ENCODE data around the gene QSER1.

QSER1 gene

DNA sequence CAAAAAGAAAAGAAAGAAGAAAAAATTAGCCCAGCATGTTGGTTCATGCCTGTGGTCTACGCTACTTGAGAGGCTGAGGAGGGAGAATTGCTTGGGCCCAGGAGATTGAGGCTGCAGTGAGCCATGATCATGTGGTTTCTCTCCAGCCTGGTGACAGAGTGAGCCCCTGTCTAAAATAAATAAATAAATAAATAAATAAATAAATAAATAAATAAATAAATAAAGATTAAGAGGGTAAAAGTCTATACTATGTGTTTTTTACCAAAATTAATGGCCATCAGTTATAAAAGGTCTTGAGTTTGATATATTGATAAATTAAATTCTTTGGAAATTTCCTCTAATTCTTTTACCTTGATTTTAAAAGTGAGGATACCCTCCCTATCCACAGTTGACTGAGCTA is 97.9 kb downstream of the QSER1 start:
- TF ChIP-seq, protein P1, sequence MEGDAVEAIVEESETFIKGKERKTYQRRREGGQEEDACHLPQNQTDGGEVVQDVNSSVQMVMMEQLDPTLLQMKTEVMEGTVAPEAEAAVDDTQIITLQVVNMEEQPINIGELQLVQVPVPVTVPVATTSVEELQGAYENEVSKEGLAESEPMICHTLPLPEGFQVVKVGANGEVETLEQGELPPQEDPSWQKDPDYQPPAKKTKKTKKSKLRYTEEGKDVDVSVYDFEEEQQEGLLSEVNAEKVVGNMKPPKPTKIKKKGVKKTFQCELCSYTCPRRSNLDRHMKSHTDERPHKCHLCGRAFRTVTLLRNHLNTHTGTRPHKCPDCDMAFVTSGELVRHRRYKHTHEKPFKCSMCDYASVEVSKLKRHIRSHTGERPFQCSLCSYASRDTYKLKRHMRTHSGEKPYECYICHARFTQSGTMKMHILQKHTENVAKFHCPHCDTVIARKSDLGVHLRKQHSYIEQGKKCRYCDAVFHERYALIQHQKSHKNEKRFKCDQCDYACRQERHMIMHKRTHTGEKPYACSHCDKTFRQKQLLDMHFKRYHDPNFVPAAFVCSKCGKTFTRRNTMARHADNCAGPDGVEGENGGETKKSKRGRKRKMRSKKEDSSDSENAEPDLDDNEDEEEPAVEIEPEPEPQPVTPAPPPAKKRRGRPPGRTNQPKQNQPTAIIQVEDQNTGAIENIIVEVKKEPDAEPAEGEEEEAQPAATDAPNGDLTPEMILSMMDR (IDR thresholded peaks at IDR 0.05; ENCODE audit: control insufficient read depth, extremely low read depth, insufficient read depth), result no peak
- no peak for DNase-seq (ENCODE audit: low read depth)
- H3K4me3 ChIP-seq (ENCODE audit: low read depth, low read length), result no peak overlapping the region

DNA sequence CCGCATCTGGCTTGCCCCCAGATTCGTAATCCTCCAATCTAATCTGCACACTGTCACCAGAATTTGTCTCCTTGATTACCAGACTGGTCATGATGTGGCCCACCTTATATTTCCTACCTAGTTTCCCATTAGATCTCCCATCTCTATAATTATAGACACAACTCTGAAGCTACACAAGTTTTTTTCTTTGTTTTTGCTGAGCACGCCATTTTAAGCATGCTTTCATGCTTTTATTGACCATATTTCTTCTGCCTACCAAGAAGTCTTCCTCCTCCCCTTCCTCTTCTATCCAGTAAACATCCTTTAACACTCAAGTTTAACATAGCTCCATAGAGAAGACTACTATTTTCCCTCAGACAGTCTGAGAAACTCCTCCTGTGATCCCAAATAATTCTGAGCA is 98.8 kb downstream of the QSER1 start:
- TF ChIP-seq, protein P1 (IDR thresholded peaks at IDR 0.05; ENCODE audit: control insufficient read depth, extremely low read depth, insufficient read depth), result no peak
- DNase-seq (ENCODE audit: low read depth), result no peak
- H3K4me3 ChIP-seq (ENCODE audit: low read depth, low read length), result no peak overlapping the region

DNA sequence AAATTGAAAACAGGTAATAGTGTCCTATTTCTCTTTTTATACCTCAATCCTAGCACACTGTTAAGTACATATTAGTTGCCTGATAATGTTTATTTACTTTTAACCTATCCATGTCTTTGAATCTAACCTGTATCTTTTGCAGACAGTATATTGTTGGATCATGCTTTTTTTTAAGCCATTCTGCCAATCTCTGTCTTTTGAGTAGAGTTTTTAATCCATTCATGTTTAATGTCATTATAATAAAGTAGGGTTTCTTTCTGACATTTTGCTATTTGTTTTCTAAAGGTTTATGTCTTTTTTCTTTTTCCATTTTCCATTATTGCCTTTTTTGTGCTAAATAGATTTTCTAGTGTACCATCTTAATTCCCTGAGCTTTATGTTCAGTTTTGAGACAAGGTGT is 99.3 kb downstream of the QSER1 start:
- H3K4me3 ChIP-seq (ENCODE audit: low read depth, low read length), result no peak overlapping the region
- DNase-seq (ENCODE audit: low read depth), result no peak
- TF ChIP-seq, protein P1 (IDR thresholded peaks at IDR 0.05; ENCODE audit: control insufficient read depth, extremely low read depth, insufficient read depth), result no peak

DNA sequence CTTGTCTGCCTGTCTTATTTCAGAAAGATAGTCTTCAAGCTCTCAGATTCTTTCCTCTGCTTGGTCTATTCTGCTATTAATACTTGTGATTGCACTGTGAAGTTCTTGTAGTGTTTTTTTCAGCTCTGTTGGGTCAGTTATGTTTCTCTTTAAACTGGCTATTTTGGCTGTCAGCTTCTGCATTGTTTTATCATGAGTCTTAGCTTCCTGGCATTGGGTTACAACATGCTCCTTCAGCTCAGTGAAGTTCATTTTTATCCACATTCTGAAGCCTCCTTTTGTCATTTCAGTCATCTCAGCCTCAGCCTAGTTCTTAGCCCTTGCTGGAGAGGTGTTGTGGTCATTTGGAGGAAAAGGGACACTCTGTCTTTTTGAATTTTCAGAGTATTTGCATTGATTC is 107.6 kb downstream of the QSER1 start:
- H3K4me3 ChIP-seq (ENCODE audit: low read depth, low read length), result no peak overlapping the region
- DNase-seq (ENCODE audit: low read depth), result no peak
- TF ChIP-seq, protein P1 (IDR thresholded peaks at IDR 0.05; ENCODE audit: control insufficient read depth, extremely low read depth, insufficient read depth), result no peak

DNA sequence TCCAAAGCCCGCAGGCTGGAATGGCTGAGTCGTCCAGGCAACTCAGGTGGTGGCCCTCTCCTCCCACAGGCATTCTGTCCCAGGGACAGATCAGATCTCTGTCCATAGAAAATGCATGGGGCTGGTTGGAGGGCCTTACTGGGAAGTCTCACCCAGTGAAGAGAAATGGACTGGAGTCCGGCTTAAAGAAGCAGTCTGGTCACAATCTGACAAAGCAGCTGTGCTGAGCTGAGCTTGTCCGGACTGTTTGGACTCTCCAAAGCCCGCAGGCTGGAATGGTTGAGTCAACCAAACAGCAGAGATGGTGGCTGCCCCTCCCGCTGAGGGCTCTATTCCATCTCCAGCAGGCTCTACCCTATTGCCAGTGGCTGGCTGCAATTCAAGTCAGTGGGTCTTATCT is 108.7 kb downstream of the QSER1 start:
- no peak for DNase-seq (ENCODE audit: low read depth)
- TF ChIP-seq, protein P1 (IDR thresholded peaks at IDR 0.05; ENCODE audit: control insufficient read depth, extremely low read depth, insufficient read depth), result no peak

DNA sequence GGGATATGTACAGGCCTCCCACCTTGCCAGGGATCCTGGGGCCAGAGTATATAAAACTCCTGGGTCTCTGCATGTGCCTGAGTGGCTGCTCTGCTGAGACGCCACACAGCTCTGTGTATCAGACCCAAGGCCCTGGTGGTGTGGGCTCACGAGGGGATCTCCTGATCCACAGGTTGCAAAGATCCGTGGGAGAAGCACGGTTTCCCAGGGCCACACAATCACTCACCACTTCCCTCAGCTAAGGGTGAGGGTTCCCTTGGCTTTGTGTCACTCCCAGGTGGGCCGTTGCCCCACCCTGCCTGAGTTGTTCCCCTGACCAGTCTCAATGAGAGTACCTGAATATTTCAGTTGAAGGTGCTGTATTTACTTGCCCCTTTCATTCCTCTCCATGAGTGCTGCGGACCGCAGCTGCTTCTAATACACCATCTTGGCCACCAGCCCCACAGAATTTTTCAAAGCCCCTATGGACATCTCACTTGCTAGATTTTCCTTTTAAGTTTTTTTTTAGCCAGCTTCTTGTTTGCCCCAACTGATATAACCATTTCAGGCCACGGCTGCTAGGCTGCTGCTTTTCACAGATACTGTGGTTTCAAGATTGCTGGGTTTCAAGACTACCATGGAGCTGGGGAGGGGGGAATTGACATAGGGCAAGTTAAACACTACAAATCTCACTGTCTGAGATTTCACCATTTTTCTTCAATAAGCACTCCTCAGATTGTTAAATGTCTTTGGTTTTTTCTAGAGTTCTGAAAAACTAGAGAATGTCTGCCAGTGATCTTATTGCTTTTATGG is 109.3 kb downstream of the QSER1 start:
- TF ChIP-seq, protein P1 (IDR thresholded peaks at IDR 0.05; ENCODE audit: control insufficient read depth, extremely low read depth, insufficient read depth), result no peak
- no peak for DNase-seq (ENCODE audit: low read depth)
- no peak overlapping the region for H3K4me3 ChIP-seq (ENCODE audit: low read depth, low read length)

More for the DNA sequence above, 108.7 kb downstream of the QSER1 start:
- H3K4me3 ChIP-seq (ENCODE audit: low read depth, low read length), result no peak overlapping the region

DNA sequence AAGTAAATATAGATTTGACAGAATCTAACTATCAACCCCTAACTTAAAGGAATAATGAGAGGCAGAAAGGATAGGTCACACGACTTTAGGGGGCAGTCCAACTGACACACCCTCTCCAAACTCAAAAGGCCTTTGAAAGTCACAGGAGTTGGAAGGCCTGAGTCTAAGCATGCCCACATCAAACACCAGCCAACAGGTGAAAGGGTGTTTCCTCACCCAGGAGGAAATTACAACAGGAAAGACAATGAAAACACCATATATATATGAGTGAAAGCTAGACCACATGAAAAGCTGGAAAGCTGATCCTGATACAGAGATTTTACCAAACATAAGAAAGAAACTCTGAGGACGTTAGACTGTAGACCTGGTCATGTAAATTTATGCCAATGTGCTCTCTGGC is 112.6 kb downstream of the QSER1 start:
- TF ChIP-seq, protein P1 (IDR thresholded peaks at IDR 0.05; ENCODE audit: control insufficient read depth, extremely low read depth, insufficient read depth), result no peak
- no peak for DNase-seq (ENCODE audit: low read depth)
- H3K4me3 ChIP-seq (ENCODE audit: low read depth, low read length), result no peak overlapping the region
